Activated gamma-delta T cell (primary cell): Measurements from ENCODE around the gene CLIC4.
"Not testable (repeated sequence)": the region's sequence is repeated elsewhere in the genome, so short reads cannot be mapped to it uniquely, and the experiment has no call there.

Experiments used
- DNase-seq: peaks from one replicate; lab custom pipeline; 2025; lab: John Stamatoyannopoulos, UW

CLIC4 gene

DNA sequence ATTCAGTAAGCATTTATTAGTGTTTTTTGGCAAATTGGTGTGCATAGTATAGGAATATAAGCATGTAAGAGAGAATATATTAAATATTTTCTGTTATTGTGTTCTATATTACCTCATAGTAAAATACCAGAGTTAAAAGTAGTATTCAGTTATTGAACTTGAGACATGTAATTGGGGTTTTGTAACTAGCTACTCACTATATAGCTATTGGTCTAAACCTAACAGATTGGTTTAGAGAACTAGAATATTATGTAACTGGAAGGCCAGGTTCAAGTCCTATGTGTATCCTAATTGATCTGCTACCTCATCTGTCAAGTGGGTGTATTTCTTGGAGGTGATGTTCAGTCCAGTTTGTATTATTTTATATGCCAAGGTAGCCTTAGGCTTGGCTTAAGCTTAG lies 26.3 kb downstream of the CLIC4 start:
- DNase-seq = no peak

DNA sequence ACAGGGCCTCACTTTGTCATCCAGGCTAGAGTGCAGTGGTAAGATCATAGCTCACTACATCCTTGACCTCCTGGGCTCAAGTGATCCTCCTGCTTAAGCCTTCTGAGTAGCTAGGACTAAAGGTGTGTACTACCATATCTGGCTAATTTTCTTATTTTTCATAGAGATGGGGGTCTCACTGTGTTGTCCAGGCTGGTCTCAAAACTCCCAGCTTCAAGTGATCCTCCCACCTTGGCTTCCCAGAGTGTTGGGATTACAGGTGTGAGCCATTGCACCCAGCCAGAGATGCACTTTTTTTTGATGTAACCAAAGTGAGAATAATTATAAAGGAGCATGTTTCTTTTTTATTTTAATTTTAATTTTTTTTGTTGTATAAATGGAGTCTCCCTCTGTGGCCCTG lies 28.4 kb downstream of the CLIC4 start:
- no peak for DNase-seq

DNA sequence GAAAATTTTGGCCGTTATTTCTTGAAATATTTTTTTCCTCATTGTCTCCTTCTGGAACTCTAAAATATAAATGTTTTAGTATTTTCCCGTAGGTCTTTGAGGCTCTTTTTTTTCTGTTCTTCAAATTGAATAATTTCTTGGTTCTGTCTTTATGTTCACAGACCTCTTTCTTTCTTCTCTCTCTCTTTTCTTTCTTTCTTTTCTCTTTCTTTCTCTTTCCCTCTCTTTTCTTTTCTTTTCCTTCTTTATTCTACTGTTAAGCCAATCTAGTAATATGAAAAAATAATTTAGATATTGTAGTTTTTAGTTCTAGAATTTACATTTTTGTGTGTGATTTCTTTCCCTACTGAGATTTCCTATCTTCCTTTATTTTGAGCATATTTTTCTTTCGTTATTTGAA lies 30.1 kb downstream of the CLIC4 start:
- DNase-seq = no peak

DNA sequence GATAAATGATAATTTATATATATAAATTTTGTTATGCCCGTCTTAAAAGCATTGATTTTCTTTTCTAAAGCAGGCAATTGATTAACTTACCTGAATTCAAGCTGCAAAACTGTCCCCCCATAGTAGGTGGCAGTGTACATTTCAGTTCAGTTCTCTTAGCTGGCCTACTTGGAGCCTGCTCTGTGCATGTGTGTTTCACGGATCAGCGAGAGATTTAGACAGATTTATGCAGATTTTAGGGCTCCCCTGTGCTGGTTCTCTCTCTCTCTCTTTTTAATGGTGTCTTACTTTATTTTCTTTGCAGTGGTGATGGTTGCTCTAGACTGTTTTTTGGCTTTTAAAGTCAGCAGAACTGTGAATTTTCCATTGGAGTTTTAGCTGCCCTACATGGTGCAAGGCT lies 30.7 kb downstream of the CLIC4 start:
- DNase-seq = no peak

DNA sequence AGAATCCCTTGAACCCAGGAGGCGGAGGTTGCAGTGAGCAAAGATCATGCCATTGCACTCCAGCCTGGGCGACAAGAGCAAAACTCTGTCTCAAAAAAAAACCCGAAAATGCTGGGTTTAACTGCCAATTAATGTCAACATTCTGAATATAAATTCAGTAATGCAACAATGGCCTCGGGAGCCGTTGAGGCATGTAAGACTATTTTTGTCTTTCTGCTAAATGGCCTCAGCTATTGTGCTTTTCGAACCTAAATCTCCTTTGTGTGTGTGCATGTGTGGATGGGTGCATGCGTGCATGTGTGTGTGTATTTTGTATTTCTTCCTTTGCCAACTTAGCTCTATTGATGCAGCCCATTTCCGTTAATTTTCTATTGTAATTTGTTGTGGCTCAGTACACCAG lies 31.6 kb downstream of the CLIC4 start:
- DNase-seq = no peak

DNA sequence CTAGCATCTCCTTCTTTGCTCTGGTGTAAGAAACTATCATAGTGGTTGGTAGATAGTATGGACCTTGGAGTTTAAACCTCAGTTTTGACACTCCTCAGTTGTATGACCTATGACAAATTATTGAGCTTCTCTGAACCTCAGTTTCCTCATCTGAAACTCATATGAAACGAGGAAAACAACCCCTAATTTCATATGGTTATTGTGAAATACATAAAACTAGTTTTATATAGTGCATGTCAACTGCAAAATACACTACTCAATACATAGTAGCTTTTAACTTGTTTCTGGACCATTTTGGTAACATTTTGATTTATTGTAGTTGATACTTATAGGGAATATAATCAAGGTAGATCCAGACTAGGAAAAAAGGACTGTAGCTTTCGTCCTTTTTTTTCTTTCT lies 32.9 kb downstream of the CLIC4 start:
- DNase-seq = no peak

DNA sequence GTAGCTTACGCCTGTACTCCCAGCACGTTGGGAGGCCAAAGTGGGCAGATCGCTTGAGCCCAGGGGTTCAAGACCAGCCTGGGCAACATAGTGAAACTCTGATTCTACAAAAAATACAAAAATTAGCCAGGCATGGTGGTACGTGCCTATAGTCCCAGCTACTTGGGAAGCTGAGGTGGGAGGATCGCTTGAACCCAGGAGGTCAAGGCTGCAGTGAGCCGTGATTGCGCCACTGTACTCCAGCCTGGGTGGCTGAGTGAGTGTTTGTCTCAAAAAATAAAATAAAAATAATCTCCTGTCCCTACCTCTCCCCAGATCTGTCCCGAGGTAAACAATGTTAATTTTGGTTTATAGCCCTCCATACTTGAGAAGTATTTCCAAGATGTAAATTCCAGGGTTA lies 34.0 kb downstream of the CLIC4 start:
- not testable (repeated sequence) for DNase-seq

DNA sequence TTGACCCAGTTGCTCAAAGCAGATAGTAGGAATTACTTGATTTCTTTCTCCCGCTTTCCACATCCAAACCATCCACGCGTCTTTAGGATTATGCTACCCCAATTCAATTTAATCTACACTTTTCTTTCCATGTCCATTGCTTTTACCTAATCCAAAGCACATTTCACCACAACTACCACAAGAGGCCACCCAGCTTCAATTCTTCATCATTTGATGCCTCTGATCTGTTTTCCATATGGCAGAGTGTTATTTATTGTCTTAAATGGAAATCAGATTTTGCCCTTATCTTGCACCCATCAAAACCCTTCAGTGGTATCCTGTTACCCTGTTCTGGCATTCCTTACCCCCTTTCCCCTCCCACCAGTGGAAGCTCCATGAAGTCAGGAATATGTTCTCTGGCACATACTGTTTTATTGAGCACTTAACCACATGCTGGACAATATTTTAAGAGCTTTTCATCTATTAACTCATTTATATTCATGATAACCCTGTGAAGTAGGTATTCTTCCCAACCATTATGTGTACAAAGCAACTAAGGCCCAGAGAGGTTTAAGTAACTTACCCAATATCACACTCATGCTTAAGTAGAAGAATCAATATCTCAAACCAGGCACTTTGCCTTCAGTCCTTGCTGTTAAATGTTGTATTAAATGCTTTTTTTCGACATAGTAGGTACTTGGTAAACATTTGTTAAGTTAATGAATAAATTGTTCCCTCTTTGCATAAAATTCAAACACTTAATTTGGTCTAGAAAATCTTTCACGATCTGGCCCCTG lies 34.6 kb downstream of the CLIC4 start:
- no peak for DNase-seq

DNA sequence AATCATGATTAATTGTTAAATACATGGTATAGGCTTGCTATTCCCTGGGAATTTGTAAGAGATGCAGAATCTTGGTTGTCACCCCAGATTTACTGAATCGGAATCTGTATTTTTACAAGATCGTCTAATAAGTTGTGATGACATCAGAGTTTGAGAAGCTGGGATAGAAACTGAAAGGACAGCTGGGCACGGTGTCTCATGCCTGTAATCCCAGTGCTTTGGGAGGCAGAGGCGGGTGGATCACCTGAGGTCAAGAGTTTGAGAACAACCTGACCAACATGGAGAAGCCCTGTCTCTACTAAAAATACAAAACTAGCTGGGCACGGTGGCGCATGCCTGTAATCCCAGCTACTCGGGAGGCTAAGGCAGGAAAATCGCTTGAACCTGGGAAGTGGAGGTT lies 35.4 kb downstream of the CLIC4 start:
- DNase-seq = not testable (repeated sequence)

DNA sequence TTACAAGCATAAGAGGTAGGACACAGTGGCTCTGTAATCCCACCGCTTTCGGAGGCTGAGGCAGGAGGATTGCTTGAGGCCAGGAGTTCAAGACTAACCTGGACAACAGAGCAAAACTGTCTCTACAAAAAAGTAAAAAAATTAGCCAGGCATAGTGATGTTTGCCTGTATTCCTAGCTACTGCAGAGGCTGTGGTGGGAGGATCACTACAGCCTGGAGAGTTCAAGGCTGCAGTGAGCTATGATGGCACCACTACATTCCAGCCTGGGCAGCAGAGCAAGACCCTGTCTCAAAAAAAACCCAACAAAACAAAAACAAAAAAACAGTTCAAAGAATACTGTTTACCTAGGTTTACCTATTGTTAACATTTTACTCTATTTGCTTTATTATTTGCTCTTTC lies 37.4 kb downstream of the CLIC4 start:
- DNase-seq = no peak

DNA sequence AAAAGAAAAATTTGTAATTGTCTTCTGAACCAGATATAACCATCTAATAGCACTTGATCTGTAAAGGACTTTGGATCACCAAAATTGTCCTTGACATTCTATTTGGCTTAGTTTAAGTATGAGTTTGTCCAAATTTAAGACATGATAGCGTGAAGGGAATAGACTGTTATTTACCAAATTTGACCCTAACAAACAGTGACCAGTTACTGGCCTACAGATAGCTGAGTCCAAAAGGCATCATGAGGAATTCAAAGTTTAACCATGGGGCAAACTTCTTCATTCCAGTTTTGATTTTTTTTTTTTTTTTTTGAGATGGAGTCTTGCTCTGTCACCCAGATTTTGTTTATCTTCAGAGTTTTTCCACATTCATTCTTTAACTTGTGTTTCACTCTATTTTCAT lies 38.5 kb downstream of the CLIC4 start:
- DNase-seq = no peak

DNA sequence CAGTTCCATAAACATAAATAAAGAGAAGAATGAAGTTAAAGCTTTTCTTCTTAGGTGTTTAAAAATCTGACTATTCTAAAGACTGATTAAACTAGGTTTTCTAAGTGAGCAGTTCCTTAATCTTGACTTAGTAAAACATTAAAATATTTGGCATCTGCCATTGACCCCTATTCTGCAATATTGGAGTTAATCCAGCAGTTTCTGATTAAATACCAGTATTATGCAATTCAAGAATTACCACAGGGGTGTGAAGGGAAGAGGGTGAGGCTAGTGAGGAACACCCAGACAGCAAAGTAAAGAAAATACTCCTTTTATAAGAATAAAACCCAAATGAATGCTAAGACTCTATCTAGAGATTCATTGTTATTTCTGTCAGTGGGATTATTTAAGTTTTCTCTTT lies 40.9 kb downstream of the CLIC4 start:
- no peak for DNase-seq

DNA sequence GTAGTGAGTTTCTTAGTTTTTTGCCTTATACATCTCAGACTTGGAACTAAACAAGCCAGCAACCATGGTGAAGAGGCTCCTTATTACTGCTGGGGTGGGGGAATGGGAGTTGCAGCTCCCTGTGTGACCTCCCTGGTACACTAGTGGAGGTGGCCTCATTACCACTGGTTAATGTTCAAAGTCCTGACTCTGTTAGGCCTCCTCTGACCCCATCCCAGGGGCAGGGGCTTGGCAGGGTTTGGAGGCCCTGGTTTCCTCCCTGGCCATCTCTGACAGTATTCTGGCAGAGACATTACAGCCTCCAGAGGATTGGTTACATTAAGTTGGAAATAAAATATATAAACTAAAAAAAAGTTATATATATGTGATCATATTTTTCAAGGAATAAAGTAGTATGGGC lies 45.2 kb downstream of the CLIC4 start:
- no peak for DNase-seq

DNA sequence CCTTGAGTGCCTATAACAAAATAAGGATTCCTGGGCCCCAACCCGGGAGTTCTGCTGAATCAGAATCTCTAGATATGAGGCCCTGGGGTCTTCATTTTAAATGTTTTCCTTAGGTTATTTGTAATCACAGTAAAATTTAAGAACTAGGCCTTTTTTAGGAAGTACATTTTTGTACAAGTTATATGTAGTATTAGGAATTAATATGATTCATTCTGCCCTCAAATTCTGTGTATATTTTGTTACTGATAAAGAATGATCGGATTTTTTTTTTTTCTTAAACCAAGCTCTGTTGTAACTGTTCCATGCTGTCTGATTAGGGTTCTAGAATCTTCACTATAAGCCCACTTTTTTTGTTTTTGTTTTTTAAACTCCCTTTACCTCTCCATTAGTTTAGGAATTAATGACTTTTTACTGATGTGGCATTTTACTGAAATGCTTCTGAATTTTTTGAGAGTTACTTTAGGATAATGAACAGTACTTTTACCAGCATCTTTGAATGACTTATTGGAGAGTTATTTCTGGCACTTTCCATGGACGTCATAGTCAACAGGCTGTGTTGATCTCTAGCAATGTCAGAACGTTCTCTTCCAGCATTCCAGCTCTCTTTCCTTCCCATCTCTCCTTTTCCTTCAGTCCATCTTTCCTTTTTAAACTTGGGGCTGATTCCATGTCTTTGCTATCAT lies 48.3 kb downstream of the CLIC4 start:
- DNase-seq = no peak

DNA sequence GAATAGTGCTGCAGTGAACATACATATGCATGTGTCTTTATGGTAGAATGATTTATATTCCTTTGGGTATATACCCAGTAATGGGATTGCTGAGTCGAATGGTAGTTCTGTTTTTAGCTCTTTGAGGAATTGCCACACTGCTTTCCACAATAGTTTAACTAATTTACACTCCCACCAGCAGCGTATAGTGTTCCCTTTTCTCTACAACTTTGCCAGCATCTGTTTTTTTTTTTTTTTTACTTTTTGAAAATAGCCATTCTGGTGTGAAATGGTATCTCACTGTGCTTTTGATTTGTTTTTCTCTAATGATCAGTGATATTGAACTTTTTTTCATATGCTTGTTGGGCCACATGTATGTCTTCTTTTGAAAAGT lies 48.9 kb downstream of the CLIC4 start:
- DNase-seq = not testable (repeated sequence)

DNA sequence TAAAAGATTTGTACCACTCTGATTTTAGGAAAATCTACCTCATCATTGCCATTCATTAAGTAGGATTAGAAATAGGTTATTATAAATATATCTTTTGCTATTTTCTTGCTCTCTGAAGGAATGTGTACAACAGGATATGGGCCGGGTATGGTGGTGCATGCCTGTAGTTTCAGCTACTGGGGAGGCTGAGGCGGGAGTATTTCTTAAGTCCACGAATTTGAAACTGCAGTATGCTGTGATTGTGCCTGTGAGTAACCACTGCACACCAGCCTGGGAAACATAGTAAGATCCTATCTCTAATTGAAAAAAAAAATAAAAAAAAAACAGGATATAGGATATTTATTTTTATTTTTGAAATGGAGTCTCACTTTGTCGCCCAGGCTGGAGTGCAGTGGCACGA lies 50.0 kb downstream of the CLIC4 start:
- DNase-seq = no peak

DNA sequence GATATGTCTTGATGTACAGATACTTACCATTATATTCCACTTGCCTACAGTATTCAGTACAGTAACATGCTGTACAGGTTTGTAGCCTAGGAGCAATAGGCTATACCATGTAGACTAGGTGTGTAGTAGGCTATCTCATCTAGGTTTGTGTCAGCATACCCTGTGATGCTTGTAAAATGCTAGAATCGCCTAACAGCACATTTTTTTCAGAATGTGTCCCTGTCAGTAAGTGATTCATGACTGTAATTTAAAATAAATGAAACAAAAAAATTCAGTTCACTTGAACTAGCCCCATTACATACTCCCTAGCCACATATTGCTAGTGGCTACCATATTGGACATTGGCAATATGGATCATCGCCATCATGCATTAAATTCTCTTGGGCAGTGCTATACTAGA lies 51.3 kb downstream of the CLIC4 start:
- no peak for DNase-seq

DNA sequence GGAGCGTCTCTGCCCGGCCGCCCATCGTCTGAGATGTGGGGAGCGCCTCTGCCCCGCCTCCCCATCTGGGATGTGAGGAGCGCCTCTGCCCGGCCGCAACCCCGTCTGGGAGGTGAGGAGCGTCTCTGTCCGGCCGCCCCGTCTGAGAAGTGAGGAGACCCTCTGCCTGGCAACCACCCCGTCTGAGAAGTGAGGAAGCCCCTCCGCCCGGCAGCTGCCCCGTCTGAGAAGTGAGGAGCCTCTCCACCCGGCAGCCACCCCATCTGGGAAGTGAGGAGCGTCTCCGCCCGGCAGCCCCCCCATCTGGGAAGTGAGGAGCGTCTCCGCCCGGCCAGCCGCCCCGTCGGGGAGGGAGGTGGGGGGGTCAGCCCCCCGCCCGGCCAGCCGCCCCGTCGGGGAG lies 54.0 kb downstream of the CLIC4 start:
- DNase-seq = not testable (repeated sequence)

DNA sequence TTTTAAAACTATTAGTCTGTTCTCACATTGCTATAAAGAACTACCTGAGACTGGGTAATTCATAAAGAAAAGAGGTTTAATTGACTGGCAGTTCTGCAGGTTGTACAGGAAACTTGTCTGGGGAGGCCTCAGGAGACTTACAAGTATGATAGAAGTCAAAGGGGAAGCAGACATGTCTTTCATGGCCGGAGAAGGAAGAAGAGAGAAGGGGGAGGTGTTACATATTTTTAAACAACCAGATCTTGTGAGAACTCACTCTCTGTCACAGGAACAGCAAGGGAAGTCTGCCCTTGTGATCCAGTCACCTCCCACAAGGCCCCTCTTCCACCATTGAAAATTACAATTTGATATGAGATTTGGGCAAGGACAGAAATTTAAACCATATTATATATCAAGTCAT lies 55.9 kb downstream of the CLIC4 start:
- DNase-seq = no peak

DNA sequence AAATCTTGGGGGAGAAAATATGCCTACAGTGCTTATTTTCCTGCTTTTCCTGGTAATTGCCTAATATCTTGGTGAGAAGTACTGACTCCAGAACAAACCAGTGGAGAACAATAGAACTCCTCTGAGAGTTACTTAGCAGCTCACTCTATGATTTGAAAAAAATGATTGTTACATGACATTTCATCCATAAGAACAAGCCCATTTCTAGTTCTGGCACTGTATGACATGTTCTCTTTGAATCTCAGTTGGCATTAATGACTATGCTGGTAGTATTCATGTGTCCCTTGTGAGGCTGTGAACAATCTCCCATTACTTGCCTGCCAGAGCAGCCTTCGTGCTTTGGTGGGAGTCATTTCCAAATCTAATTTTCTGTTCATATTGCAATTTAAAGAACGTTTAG lies 58.0 kb downstream of the CLIC4 start:
- no peak for DNase-seq

DNA sequence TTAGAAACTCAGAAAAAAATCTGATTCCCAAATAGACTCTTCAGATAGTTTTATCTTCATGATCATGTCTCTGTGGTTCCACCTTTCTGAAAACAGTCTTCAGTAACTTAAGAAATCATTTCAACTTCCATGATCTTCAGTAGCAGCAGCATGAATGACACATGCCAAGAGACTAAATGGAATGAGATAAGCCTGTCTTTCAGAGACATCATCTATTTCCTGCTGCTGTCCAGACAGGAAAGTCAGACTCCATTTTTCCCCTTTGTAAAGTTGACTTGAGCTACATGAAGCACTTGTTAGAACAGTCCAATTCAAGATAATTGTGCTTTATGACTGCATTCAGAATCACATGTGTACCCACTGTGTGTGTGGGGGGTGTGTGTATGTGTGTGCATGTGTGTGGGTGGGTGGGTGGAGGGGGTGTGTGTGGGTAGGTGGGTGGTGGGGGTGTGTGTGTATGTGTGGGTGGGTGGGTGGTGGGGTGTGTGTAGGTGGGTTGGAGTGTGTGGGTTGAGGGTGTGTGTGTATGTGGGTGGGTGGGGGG lies 58.8 kb downstream of the CLIC4 start:
- no peak for DNase-seq

DNA sequence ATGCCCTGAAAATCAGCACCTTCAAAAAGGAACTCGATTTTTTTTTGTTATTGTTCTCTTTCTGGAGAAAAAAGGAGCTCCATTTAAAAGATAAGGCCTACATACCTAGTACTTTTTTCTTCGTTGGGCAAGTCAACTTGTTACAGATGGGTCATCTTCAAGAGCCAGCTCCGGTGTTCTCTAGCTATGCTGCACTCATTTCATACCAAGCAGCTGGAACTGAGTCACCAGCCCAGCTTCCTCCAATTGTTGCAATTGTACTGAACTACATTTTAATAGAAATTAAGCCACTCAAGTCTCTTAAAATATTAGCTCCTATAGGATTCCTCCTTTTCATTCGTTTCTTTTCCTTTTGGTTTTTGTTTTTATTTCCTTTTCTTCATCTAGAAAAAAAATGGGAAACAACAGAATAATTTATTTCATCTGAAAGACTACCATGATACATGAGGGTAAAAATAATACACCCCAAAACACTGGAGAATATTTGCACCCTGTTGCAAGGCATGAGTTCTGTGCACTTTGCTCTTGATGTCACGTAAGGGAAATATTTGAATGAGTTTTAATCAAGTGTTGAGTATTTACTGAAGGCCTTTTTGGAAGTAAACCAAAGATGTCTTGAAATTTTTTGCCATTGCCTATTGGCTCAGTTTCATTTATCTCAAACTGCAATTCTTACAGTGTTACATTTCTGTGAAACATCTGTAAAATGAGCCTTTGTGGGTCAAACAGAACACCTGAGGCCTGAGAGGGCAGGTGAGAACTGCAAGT lies 60.5 kb downstream of the CLIC4 start:
- no peak for DNase-seq

DNA sequence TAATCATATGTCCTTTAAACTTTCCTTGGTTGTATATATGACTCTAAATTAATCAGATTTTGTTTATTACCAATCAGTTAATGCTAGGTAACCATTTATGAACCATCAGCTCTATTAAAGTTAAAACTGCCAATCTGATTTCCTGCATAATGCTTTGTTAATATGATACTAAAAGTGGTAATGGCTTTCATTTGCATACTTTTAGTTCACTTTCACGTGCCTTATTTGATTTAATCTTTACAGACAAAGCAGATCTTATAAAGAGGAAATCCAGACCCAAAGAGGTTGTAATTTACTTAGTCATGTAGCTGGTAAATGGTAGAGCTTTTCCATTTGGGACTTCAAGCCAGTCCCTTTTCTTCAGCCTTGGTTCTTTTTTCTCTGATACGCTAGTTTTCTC lies 61.3 kb downstream of the CLIC4 start:
- no peak for DNase-seq
